Esophagus squamous epithelium (tissue), 4 donors: ENCODE data around the gene CFAP74.

ENCODE experiments used
- POLR2A ChIP-seq, 4 donors: fragments of 450-650 bp; IDR thresholded peaks; one replicate each; pipeline ENCODE4 v1.6.1; 2017; ENCODE audit warnings: antibody characterized with exemption in 4 of 4, mild to moderate bottlenecking in 4 of 4, moderate library complexity in 3 of 4
- TF ChIP-seq, protein P1 (sequence below), 6 experiments: fragments of 450-650 bp in 4 of 6; fragments of 200-600 bp in 2 of 6; sonication (generic) in 2 of 6; IDR thresholded peaks; one replicate each; pipeline ENCODE4 v1.5.1; 2016 to 2019; ENCODE audit warnings: antibody characterized with exemption in 6 of 6, mild to moderate bottlenecking in 4 of 6, moderate library complexity in 4 of 6

DNA sequence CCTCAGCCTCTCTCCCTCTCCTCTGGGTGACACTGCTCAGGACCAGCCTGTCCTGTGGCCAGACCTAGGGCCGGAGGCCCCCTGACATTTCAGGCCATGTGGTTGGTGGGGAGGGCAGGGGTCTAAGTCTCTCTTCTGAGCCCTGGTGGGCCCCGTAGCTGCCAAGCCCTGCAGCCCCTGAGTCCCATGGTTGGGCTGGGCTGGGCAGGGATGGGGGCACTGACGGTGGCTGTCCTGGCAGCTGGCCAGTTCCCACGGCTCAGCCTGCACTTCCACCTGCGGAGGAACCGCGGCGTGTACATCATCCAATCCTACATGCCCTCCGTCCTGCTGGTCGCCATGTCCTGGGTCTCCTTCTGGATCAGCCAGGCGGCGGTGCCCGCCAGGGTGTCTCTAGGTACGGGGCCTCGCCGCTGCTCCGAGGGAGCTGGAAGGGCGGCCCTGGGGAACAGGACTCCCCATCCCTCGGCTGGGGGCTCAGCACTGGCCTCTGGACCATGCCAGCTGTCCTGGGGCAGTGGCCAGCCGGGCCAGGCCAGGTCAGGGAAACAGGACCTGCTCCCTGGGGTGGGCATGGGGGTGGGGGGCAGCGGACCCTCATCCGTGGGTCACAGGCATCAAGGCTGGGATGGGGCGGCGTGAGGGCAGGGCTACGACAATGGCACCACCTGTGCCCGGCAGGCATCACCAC lies 25.4 kb upstream of the CFAP74 start:
- TF ChIP-seq, protein P1, sequence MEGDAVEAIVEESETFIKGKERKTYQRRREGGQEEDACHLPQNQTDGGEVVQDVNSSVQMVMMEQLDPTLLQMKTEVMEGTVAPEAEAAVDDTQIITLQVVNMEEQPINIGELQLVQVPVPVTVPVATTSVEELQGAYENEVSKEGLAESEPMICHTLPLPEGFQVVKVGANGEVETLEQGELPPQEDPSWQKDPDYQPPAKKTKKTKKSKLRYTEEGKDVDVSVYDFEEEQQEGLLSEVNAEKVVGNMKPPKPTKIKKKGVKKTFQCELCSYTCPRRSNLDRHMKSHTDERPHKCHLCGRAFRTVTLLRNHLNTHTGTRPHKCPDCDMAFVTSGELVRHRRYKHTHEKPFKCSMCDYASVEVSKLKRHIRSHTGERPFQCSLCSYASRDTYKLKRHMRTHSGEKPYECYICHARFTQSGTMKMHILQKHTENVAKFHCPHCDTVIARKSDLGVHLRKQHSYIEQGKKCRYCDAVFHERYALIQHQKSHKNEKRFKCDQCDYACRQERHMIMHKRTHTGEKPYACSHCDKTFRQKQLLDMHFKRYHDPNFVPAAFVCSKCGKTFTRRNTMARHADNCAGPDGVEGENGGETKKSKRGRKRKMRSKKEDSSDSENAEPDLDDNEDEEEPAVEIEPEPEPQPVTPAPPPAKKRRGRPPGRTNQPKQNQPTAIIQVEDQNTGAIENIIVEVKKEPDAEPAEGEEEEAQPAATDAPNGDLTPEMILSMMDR (IDR thresholded peaks at IDR 0.05), result no peak
- no peak for TF ChIP-seq POLR2A (IDR thresholded peaks at IDR 0.05)
